ENCODE data around the gene KBTBD12.

- no peak for TF ChIP-seq POLR2A (IDR thresholded peaks at IDR 0.05; ENCODE audit: low read depth, low read length)
- no peak for TF ChIP-seq POLR2AphosphoS5 (IDR thresholded peaks at IDR 0.05; ENCODE audit: low read depth, low read length)
- TF ChIP-seq POU2F2 (IDR thresholded peaks at IDR 0.05; ENCODE audit: low read depth, low read length), result no peak
- TF ChIP-seq TAF1 (IDR thresholded peaks at IDR 0.05; ENCODE audit: low read depth, low read length), result no peak
- TF ChIP-seq PAX5 (IDR thresholded peaks at IDR 0.05; ENCODE audit: insufficient read depth, low read length, severe bottlenecking), result no peak
These were observed 83.6 kb downstream of the KBTBD12 start for GRCh38 chr3:127998596-127998995.

Measured in GM12891 (cell line).